Activated gamma-delta T cell treated with anti-CD3 and anti-CD28 coated beads, Interleukin-2, amount 50 U/mL, for 16 hours (primary cell): ENCODE data around the gene ACACB.

ENCODE experiments used
- DNase-seq: peaks from one replicate; pipeline ENCODE4 v3.0.0-alpha.2; 2020; ENCODE audit warnings: low read depth

Gene ACACB

DNA sequence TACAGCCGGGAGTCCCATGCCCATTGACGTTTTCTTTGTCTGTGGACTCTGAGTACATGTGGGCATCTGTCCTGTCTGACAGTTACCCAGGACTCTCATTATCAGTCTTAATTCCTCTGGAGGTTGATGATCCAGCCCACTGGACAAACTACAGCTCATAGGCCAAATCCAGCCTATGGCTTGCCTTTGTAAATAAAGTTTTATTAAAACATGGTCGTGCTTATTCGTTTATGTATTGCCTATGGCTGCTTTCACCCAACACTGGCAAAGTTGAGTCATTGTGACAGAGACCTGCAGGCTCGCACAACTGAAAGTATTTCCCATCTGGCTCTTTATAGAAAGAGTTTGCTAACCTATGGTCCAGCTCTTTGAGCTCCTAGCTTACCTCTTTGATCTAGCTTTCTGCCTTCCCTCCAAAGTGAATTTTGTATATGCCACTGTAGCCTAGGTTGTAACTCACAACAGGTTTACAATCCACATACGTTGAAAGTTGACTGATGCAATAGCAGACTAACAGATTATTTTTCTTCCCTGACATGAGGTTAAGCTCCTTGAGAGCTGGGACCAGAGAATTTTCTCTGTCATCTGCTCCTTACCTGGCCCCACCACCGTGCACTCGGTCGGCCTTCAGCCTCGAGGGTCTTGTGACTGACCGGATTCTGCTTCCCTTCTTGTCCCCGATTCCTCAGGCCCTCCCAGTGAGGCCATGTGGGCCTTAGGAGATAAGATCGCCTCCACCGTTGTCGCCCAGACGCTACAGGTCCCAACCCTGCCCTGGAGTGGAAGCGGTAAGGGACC, 57.3 kb downstream of the ACACB start:
- no peak for DNase-seq

GRCh38 chr12:109174468-109174867, 58.1 kb downstream of the ACACB start:
- DNase-seq: no peak

DNA sequence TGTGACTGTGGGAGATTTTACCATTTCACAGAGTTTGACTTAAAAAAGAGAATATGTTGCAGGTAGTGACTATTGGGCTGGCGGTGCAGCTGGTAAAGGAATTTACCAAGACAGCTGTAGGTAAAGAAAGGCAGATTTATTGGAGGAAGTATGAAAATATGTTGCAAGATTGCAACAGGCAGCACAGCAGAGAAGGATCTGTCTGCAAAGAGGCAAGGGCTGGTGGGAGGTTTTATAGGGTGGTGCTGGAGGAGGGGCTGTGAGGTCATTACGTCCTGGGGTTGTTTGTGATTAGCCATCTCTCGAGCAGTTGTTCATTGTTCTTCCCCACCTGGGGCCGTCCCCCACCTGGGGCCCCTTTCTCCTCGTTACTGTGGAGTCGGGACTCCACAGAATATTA, 62.1 kb downstream of the ACACB start:
- no peak for DNase-seq

- DNase-seq: no peak
Observed at GRCh38 chr12:109179927-109180326, 63.5 kb downstream of the ACACB start.

DNA sequence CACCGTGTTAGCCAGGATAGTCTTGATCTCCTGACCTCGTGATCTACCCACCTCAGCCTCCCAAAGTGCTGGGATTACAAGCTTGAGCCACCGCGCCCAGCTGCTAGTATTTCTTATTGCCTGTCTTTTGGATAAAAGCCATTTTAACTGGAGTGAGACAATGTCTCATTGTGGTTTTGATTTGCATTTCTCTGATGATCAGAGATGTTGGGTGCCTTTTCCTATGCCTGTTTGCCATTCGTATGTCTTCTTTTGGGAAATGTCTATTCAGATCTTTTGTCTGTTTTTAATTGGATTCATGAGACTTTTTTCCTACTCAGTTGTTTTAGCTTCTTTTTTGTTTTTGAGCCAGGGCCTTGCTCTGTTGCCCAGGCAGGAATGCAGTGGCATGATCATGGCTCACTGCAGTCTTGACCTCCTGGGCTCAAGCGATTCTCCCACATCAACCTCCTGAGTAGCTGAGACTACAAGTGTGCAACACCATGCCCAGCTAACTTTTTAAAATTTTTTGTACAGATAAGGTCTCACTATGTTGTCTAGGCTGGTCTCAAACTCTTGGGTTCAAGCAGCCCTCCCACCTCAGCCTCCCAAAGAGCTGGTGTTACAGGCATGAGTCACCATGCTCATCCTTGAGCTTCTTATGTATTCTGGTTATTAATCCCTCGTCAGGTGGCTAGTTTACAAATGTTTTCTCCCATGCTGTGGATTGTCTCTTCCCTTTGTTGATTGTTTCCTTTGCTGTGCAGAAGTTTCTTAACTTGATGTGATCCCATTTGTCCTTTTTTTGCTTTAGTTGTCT, 65.9 kb downstream of the ACACB start:
- DNase-seq: no peak

- no peak for DNase-seq
Observed at GRCh38 chr12:109185441-109185840, 69.1 kb downstream of the ACACB start.

DNA sequence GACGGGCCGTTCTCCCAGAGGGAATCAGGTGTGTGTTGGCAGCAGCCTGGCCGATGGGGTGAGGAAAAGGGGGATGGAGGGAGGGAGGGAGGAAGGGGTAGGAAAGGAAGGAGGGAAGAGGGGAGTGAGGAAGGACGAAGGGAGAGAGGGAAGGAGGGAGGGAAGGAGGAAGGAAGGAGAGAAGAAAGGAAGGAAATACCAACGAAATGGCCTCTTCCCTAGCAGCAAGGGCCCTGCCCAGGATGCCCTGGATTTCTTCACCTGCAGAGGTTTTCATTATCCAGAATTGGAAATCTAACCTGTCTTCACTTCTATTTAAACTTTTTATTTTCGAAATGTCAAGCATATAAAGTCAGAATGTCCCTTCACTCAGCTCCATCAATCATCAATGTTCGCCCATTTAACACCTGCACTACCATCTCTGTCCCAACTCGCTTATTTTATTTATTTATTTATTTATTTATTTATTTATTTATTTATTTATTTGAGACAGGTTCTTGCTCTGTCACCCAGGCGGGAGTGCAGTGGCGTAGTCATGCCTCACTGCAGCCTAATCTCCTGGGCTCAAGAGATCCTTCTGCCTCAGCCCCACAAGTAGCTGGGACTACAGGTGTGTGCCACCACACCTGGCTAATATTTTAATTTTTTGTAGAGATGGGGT, 70.7 kb downstream of the ACACB start:
- no peak for DNase-seq

DNA sequence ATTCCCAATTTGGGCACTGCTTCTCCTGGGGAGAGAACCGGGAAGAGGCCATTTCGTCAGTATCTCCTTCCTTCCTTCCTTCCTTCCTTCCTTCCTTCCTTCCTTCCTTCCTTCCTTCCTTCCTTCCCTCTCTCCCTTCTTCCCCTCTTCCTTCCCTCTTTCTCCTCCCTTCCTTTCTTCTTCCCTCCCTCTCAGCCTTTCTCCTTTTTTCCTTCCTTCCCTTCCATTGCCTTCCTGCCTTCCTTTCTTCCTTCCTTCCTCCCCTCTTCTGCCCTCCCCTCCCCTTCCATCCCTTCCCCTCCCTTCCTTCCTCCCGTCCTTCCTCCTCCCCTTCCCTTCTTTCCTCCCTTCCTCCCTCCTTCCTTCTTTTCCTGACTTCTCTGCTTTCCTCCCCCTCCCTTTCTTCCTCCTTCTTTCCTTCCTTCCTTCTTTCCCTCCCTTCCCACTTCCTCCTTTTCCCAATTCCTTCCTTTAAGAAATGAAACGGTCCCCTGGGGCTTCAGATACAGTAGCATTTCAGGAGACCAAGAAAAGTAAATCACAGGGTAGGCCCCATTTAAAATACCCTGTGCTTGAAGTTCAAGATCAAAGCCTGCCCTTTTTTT, 71.8 kb downstream of the ACACB start:
- DNase-seq: no peak

GRCh38 chr12:109189291-109189690, 72.9 kb downstream of the ACACB start:
- no peak for DNase-seq

GRCh38 chr12:109191621-109192250, 75.3 kb downstream of the ACACB start:
- no peak for DNase-seq

GRCh38 chr12:109192358-109192757, 76.0 kb downstream of the ACACB start:
- no peak for DNase-seq

- no peak for DNase-seq
Observed at GRCh38 chr12:109193896-109194295, 77.5 kb downstream of the ACACB start.

GRCh38 chr12:109196332-109196731, 79.9 kb downstream of the ACACB start:
- DNase-seq: no peak

- no peak for DNase-seq
Observed at GRCh38 chr12:109197327-109197726, 80.9 kb downstream of the ACACB start.

GRCh38 chr12:109199324-109199723, 82.9 kb downstream of the ACACB start:
- DNase-seq: no peak

GRCh38 chr12:109200825-109201495, 84.6 kb downstream of the ACACB start:
- DNase-seq: no peak

GRCh38 chr12:109201496-109201885, 85.1 kb downstream of the ACACB start:
- no peak for DNase-seq

DNA sequence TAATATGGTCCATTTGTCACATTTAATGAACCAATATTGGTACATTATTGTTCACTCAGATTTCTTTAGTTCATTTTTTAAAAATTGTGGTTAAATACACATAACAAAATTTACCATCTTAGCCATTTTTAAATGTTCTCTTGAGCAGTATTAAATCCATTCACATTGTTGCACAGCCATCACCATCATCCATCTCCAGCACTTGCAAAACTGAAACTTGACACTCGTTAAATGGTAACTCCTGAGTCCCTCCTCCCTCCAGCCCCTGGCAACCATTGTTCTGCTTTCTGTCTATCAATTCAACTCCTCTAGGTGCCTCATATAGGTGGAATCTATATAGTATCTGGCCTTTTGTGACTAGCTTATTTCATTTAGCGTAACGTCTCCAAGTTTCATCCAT, 86.4 kb downstream of the ACACB start:
- no peak for DNase-seq

DNA sequence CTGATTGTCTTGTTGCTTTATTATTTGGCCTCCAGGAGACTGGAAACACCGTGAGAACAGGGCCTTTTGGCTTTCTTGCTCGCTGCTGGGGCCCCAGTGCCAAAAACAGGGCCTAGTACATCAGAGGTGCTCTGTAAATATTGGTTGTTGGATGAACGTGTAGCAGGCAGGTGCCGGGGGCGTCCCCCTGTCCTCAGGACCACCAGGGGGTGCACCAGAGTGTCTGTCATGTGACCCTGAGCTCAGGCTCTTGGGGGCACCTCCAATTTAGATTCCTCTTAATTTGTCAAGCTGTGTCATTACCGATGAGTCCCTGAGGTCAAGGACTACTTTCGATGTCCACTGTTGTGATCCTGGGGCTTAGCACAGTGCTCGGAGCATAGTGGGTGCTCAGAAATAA, 87.1 kb downstream of the ACACB start:
- DNase-seq: no peak

DNA sequence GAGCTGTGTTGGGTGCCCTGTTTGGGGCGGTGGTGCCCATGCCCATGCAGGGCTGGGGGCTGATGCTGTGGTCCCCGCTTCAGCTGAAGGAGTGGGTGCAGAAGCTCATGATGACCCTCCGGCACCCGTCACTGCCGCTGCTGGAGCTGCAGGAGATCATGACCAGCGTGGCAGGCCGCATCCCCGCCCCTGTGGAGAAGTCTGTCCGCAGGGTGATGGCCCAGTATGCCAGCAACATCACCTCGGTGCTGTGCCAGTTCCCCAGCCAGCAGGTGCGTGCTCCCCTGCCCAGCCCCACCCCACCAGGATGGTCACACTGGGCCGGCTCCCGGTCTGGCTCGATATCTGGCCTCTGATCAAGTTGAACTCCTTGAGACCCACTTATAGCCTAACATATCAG, 92.7 kb downstream of the ACACB start:
- no peak for DNase-seq

- no peak for DNase-seq
Observed at GRCh38 chr12:109212460-109213115, 96.2 kb downstream of the ACACB start.
